H1 (cell line): Measurements from ENCODE around the gene TUG1. TPM values are rescaled to one million over a fixed set of nuclear protein-coding genes. Genes with fewer than 3 reads are reported as not detected.

Experiments
- BRCA1 ChIP-seq: IDR thresholded peaks from 2 replicates; pipeline ENCODE4 v1.6.1; 2012; ENCODE audit warnings: low read depth, low read length, improper control_type of control experiment
- polyA plus RNA-seq, 7 experiments: library from polyadenylated mRNA; depleted of rRNA in 3 of 7; stranded (reverse) in 5 of 7; unstranded in 2 of 7; fragments of >200 nt in 5 of 7; fragments of 200-250 nt in 2 of 7; gene quantifications; 1 replicate in 5 of 7; 2 replicates in 1 of 7; 4 replicates in 1 of 7; pipeline versions ENCODE4 v1.2.1 to v1.2.3, GENCODE V29; 2011 to 2013; ENCODE audit warnings: missing spikeins in 2 of 7, mixed read lengths in 2 of 7
- total RNA-seq: library from RNA; stranded (reverse); fragmentation: NEBNext Ultra II Directional; extraction: Animal tissue kit (Norgen Biotek cat#: 25700); gene quantifications from 2 replicates; pipeline ENCODE4 v1.2.1, GENCODE V29; 2021

Gene TUG1
- total and polyA plus RNA-seq, 2 of the 8 experiments (the other 6 are each of a cell fraction or from before 2014, with no cell fraction given): 119 to 129 TPM

- no peak for TF ChIP-seq BRCA1
- TF ChIP-seq, all 59 proteins: peak for 0
Observed at GRCh38 chr22:30919973-30920372, 49.1 kb upstream of the TUG1 start (continued).
